ENCODE measurements around the gene HUWE1.

DNA sequence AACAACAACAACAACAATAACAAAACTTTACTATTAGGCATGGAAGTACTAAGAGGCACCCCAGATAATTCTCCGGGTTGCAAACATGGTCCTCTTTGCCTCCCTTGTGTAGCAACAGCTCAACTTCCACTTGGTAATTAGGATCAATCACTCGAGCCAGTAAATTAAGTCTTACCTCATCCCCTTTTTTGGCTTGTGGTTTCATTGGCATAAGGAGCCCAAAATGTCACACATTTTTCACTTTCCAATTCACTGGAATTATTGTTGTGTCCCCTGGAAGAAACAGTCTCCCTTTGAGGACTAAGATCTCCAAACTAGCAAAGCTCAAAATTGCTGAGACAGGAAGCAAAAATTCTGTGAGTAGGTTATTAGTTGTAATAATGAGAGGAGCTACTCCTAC lies 203.1 kb downstream of the HUWE1 start:
- TF ChIP-seq, protein P1, sequence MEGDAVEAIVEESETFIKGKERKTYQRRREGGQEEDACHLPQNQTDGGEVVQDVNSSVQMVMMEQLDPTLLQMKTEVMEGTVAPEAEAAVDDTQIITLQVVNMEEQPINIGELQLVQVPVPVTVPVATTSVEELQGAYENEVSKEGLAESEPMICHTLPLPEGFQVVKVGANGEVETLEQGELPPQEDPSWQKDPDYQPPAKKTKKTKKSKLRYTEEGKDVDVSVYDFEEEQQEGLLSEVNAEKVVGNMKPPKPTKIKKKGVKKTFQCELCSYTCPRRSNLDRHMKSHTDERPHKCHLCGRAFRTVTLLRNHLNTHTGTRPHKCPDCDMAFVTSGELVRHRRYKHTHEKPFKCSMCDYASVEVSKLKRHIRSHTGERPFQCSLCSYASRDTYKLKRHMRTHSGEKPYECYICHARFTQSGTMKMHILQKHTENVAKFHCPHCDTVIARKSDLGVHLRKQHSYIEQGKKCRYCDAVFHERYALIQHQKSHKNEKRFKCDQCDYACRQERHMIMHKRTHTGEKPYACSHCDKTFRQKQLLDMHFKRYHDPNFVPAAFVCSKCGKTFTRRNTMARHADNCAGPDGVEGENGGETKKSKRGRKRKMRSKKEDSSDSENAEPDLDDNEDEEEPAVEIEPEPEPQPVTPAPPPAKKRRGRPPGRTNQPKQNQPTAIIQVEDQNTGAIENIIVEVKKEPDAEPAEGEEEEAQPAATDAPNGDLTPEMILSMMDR (IDR thresholded peaks at IDR 0.05; ENCODE audit: low read depth, low read length): no peak
- no peak for TF ChIP-seq EZH2phosphoT487 (IDR thresholded peaks at IDR 0.05; ENCODE audit: low read depth)

All from OCI-LY3 (cell line).